ENCODE results near the gene VPS45.

The VPS45 gene

DNA sequence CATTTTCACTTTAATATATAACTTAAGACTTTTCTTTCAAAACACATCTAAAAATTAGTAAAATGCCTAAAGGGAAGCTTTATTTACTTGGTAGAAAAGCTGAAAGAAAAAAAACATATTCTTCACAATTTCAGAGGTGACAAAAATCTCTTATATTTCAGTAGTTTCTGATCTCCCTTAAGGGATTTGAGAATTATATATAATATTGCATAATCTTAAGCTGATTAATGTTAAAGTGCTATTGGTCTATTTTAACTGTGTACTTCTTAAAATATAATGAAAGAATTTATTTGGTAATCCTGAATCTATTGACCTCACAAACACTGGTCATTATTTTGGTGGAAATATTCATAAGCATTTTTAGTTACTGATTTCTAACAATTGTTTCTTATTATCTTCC, 1.2 kb upstream of the VPS45 start:
- Histone ChIP-seq H3K79me2 (ENCODE audit: insufficient read depth, low read length) (peaks cover 38% of the 10 kb centered on the region), H3K27me3 (ENCODE audit: insufficient read depth, low read length, poor library complexity) (no peaks in the 10 kb centered on the region), H3K9ac (ENCODE audit: low read depth, low read length) (peak overlapping the region; percentile 82), H4K20me1 (ENCODE audit: insufficient read depth, low read length) (no peaks in the 10 kb centered on the region), H3K27ac (ENCODE audit: low read length) (peak overlapping the region; percentile 90), H3K4me2 (ENCODE audit: insufficient read depth, low read length) (peak overlapping the region; percentile 69), H3K4me1 (ENCODE audit: insufficient read depth, low read length) (peaks cover 37% of the 10 kb centered on the region), H3K4me3 (ENCODE audit: low read depth in 1 of 2, low read length in 2 of 2) (peak overlapping the region; percentile 58 to 78), H3K36me3 (ENCODE audit: insufficient read depth, low read length) (peaks cover 12% of the 10 kb centered on the region; the same call in 1 of the 2 replicates), H3K9me3 (ENCODE audit: insufficient read depth, low read length, severe bottlenecking) (no peaks in the 10 kb centered on the region), H2AFZ (ENCODE audit: low read depth, low read length) (peak overlapping the region; percentile 98)
- TF ChIP-seq, protein P1, sequence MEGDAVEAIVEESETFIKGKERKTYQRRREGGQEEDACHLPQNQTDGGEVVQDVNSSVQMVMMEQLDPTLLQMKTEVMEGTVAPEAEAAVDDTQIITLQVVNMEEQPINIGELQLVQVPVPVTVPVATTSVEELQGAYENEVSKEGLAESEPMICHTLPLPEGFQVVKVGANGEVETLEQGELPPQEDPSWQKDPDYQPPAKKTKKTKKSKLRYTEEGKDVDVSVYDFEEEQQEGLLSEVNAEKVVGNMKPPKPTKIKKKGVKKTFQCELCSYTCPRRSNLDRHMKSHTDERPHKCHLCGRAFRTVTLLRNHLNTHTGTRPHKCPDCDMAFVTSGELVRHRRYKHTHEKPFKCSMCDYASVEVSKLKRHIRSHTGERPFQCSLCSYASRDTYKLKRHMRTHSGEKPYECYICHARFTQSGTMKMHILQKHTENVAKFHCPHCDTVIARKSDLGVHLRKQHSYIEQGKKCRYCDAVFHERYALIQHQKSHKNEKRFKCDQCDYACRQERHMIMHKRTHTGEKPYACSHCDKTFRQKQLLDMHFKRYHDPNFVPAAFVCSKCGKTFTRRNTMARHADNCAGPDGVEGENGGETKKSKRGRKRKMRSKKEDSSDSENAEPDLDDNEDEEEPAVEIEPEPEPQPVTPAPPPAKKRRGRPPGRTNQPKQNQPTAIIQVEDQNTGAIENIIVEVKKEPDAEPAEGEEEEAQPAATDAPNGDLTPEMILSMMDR (IDR thresholded peaks at IDR 0.05; ENCODE audit: borderline replicate concordance, extremely low read depth, low read length, poor library complexity, severe bottlenecking), result no peak
- no peak for TF ChIP-seq EZH2 (IDR thresholded peaks at IDR 0.05; ENCODE audit: borderline replicate concordance, low read depth, low read length, severe bottlenecking)
- DNase-seq, result no peak
- ATAC-seq (ENCODE audit: insufficient read depth, low read depth), result no peak

DNA sequence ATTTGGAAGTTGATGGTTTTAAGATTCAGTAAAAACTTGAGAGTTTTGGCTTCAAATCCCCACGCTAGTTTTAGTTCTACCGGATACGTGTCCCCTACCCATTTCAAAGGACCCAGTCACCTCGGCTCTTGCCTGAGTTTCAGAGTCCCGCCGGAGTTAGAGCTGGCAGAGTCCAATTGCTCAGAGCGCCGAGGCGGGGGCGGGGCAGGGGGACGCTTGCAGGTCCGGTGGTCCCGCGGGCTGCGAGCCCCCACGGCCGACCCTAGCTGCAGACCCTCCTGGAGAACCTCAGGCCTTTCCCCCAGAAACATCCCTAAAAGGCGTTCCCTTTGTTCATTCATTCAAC, 765 bp upstream of the VPS45 start:
- H3K4me3 ChIP-seq (ENCODE audit: low read depth in 1 of 2, low read length in 2 of 2), result peak overlapping the region; percentile 58 to 78
- peak overlapping the region; percentile 98 for H2AFZ ChIP-seq (ENCODE audit: low read depth, low read length)
- H3K9me3 ChIP-seq (ENCODE audit: insufficient read depth, low read length, severe bottlenecking), result no peaks in the 10 kb centered on the region
- ATAC-seq (ENCODE audit: insufficient read depth, low read depth) (peak; percentile 65), DNase-seq (peak; percentile 76)
- peak overlapping the region; percentile 69 for H3K4me2 ChIP-seq (ENCODE audit: insufficient read depth, low read length)
- H3K27ac ChIP-seq (ENCODE audit: low read length), result peak overlapping the region; percentile 90
- H4K20me1 ChIP-seq (ENCODE audit: insufficient read depth, low read length), result no peaks in the 10 kb centered on the region
- no peaks in the 10 kb centered on the region for H3K27me3 ChIP-seq (ENCODE audit: insufficient read depth, low read length, poor library complexity)
- peaks cover 12% of the 10 kb centered on the region; the same call in 1 of the 2 replicates for H3K36me3 ChIP-seq (ENCODE audit: insufficient read depth, low read length)
- no peak for TF ChIP-seq EZH2 (IDR thresholded peaks at IDR 0.05; ENCODE audit: borderline replicate concordance, low read depth, low read length, severe bottlenecking)
- TF ChIP-seq, protein P1 (IDR thresholded peaks at IDR 0.05; ENCODE audit: borderline replicate concordance, extremely low read depth, low read length, poor library complexity, severe bottlenecking), result no peak
- H3K9ac ChIP-seq (ENCODE audit: low read depth, low read length), result peak overlapping the region; percentile 82
- peaks cover 38% of the 10 kb centered on the region for H3K79me2 ChIP-seq (ENCODE audit: insufficient read depth, low read length)
- H3K4me1 ChIP-seq (ENCODE audit: insufficient read depth, low read length), result peaks cover 37% of the 10 kb centered on the region

DNA sequence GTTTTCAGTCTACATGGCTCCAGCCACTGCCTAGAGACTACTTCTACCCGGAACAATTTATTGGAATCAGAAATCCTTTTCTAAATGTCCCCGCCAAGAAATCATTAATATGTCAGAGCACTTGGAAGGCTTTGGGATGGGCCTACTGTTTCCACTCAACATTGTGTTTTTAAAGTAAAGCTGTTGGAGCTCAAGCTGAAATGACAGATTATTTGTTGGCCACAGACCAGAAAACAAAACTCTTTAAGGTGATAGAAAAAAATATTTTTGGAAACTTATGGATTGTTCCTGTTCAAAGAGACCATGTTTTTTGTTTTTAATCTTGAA, 496 bp downstream of the VPS45 start:
- Histone ChIP-seq H3K4me3 (ENCODE audit: low read depth in 1 of 2, low read length in 2 of 2) (peak overlapping the region; percentile 58 to 78), H4K20me1 (ENCODE audit: insufficient read depth, low read length) (no peaks in the 10 kb centered on the region), H2AFZ (ENCODE audit: low read depth, low read length) (peak overlapping the region; percentile 98), H3K9me3 (ENCODE audit: insufficient read depth, low read length, severe bottlenecking) (no peaks in the 10 kb centered on the region), H3K4me1 (ENCODE audit: insufficient read depth, low read length) (peaks cover 37% of the 10 kb centered on the region), H3K27me3 (ENCODE audit: insufficient read depth, low read length, poor library complexity) (no peaks in the 10 kb centered on the region), H3K36me3 (ENCODE audit: insufficient read depth, low read length) (peaks cover 21% of the 10 kb centered on the region; the same call in 1 of the 2 replicates), H3K9ac (ENCODE audit: low read depth, low read length) (peak overlapping the region; percentile 82), H3K27ac (ENCODE audit: low read length) (peak overlapping the region; percentile 90), H3K4me2 (ENCODE audit: insufficient read depth, low read length) (peak overlapping the region; percentile 69), H3K79me2 (ENCODE audit: insufficient read depth, low read length) (peaks cover 38% of the 10 kb centered on the region)
- no peak for ATAC-seq (ENCODE audit: insufficient read depth, low read depth)
- TF ChIP-seq, protein P1 (IDR thresholded peaks at IDR 0.05; ENCODE audit: borderline replicate concordance, extremely low read depth, low read length, poor library complexity, severe bottlenecking), result no peak
- TF ChIP-seq EZH2 (IDR thresholded peaks at IDR 0.05; ENCODE audit: borderline replicate concordance, low read depth, low read length, severe bottlenecking), result no peak
- DNase-seq, result no peak

DNA sequence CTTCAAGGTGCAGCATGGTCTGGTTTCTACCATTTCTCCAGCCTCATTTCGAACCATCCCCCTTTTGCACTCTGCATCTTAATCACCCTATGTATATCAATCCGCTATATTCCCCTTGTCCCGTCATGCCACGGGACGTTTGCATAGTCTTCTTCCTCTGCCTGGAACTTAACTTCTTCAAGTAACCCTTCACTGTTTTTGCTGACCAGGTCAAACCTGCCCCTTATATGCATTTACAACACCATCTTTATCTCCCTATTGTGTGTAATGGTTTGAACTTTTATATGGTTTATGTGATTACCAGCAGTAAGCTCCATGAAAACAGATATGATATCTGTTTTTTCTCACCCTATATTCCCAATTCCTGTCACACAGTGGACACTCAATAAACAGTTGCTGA, 2.3 kb downstream of the VPS45 start:
- Histone ChIP-seq H3K9me3 (ENCODE audit: insufficient read depth, low read length, severe bottlenecking) (no peaks in the 10 kb centered on the region), H2AFZ (ENCODE audit: low read depth, low read length) (no peak overlapping the region), H3K79me2 (ENCODE audit: insufficient read depth, low read length) (peaks cover 38% of the 10 kb centered on the region), H3K4me3 (ENCODE audit: low read depth in 1 of 2, low read length in 2 of 2) (no peak overlapping the region), H3K9ac (ENCODE audit: low read depth, low read length) (no peak overlapping the region), H4K20me1 (ENCODE audit: insufficient read depth, low read length) (no peaks in the 10 kb centered on the region), H3K4me1 (ENCODE audit: insufficient read depth, low read length) (peaks cover 37% of the 10 kb centered on the region), H3K27ac (ENCODE audit: low read length) (no peak overlapping the region), H3K27me3 (ENCODE audit: insufficient read depth, low read length, poor library complexity) (no peaks in the 10 kb centered on the region), H3K36me3 (ENCODE audit: insufficient read depth, low read length) (peaks cover 30% of the 10 kb centered on the region), H3K4me2 (ENCODE audit: insufficient read depth, low read length) (peak overlapping the region; percentile 34; the same call in 1 of the 2 replicates)
- TF ChIP-seq EZH2 (IDR thresholded peaks at IDR 0.05; ENCODE audit: borderline replicate concordance, low read depth, low read length, severe bottlenecking), result no peak
- TF ChIP-seq, protein P1 (IDR thresholded peaks at IDR 0.05; ENCODE audit: borderline replicate concordance, extremely low read depth, low read length, poor library complexity, severe bottlenecking), result no peak
- ATAC-seq (ENCODE audit: insufficient read depth, low read depth) (no peak), DNase-seq (no peak)
